Fibroblast of skin of abdomen (primary cell): ENCODE results near the gene RNF130.

Experiments used
- DNase-seq: peaks from one replicate; pipeline ENCODE4 v3.0.0-alpha.2; 2013

Gene RNF130

DNA sequence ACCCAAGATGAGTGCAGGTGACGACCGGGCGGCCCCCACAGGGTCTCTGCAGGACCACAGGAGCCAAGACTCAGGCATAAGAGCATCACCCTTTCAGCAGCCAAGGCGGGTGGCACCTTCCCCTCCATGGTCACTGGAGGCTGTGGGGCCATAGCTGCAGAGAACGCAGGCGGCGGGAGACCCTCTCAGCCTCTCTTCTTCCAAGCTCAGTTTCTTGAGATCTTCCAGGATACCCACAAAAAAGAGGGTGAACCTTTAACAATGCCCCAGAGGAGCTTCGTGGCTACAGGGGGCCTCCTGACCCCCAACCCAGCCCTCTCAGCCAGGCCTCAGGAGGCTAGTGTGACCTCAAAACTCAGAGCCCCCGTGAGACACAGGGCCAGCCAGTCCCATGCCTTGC is 158.1 kb downstream of the RNF130 start:
- DNase-seq: no peak

DNA sequence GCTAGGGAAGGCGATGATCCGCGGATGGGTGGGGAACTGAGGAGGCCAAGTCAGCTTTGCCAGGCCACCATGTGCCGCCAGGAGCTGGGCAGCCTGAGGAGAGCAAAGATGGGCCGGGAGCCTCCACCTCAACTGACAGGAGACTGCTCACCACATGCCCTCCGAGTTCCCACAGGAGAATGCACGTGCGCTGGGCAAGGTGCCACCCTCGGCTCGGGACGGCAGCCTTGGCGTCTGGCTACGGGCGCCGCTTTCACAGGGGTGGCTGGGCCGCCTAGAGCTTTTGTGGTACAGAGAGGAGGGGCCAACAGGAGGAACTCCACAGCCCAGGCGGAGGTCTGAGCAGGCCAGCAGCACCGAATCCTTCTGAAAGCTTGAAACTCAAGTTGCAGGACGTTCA is 158.6 kb downstream of the RNF130 start:
- DNase-seq: no peak

DNA sequence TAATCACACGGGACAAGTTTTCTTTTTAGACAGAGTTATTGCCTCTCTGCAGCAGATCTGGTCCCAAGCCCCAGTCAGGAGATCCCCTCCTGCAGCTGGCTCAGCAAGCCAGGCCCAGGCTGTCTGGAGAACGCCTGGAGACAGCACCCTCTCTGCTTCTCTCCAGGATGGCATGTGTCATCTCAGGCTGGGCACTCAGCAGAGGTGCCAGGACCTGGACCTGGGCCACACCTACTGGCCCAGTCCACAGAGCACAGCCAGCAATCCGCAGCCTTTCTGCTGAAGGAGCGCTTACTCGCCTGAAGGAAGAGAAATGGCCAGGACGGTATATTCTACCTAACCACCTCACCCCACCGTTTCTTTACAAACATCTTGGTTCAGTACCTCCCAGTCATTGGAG is 159.2 kb downstream of the RNF130 start:
- DNase-seq: no peak

DNA sequence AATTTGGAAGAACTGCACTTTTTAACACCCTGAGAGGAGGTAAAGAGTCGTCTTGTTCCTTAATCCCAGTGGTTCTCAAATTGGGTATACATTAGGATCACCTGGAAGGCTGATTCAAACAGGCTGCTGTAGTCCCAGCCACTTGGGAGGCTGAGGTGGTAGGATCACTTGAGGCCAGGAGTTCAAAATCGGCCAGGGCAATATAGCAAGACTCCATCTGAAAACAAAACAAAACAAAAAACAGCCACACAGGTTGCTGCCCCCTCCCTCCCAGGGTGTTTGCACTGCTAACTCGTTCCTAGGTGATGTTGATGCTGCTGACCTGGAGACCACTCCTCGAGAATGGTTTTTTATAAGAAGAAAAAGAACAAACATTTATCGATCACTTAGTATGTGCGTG is 162.3 kb downstream of the RNF130 start:
- no peak for DNase-seq

DNA sequence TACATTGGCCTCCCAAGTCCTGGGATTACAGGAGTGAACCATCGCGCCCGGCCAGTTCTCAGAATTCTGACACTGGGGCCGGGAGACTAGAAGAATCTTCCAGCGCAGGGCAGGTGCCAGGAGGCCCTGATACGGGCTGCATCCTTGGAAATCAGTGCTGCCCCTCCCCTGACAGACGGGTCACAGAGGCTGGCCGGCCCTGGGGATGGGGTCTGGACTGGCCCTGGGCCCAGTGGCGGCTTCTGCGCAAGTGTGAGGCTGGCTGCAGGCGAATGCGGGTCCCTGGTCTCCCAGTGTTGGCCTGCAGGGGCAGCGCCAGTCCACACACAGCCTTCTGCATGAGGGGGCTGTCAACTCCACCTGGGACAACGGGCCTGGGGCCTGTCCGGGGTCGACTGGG is 163.0 kb downstream of the RNF130 start:
- DNase-seq: no peak

DNA sequence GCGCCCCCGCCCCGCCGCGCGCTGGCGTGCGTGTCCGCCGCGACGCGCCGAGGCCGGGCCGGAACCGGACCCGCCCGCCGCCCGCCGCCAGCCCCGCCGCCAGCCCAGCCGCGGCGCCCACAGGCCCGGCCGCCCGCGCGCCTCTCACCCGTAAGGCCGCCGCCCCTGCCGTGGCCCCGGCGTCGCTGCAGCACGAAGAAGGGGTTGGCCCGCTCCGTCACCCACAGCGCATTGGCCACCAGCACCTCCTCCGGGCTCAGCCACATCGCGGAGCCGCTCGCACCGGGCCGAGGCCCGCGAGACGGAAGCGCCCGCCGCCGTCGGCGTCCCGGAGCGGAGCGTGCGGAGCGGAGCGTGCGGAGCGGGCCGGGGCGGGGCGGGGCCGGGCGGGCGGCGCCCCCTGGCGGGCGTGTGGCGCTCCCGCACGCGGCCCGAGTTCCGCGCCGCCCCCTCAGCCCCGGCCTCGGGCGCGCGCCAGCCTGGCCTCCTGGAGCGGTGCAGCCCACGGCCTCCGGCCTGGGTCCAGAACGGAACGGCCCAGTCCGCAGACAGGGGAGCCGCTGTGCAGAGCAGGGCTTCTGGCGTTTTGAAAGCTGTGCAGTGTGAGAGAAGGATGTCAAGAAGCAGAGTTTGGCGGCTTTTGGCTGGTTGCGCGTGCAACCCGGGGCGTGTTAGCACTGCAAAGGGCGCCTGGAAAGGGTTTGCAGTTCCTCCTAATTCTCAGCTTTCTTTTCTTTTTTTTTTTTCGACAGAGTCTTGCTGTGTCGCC is 163.8 kb downstream of the RNF130 start, which contains the start of gene TBC1D9B:
Gene TBC1D9B, minus strand, starts transcription at position 342 of the 769 bp plus-strand sequence. Its CDS starts 76 bp downstream, at position 266.
- DNase-seq: peak; percentile 73

DNA sequence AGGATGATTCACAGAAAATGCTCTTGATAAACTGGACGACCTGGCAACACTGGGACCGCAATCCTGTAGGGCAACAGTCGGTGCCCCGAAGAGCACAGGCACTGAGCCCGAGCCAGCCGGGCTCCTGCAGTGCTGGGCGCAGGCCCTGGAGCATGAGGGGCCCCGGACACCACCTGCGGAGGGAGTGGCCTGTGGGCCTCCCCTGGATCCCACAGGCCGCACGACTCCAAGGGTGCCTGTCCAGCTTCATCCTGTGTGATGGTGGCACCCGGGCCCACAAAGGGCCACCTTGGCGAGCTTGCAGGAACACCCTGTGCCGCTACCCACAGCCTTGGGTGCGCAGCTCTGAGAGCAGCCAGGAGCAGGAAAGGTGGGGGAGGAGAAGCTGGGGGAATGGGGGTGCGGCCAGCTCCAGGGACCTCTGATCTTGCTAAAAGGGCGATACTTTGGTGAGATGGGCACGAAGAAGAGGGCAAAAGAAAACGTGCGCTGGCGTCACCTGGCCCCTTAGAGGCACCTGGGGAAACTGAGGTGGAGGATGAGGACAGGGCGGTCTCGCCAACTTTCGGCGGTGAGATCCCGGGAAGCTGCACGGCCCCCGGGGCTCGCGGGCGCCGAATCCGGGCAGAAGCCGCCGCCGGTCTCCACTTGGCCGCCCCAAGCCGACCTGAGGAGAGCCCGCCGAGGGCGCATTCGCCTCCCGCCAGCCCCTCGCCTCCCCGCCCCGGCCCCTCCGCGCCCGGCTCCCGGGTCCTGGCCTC is 164.6 kb downstream of the RNF130 start:
- no peak for DNase-seq

DNA sequence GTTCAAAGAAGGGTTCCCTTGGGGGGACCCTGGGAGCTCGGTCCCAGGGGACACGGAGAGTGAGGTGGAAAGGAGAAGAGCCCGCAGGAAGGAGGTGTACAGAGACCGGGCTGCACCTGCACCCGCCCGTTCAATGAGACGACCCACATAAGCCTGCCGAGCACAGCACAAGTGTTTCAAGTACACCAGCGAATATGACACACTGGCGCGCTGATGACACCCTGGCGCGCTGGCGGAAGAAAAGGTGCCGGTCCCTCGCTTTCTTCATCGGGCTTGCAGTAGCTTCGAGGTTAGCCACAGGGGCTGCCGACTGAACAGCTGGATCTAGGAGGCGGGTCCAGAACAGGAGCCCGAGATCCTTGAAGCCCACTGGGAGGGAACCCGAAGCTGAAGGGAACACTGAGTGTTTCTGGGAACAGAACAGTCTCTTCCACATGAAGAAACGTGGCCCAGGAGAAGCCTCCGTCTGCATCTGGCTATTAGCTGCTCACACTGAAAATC is 165.2 kb downstream of the RNF130 start:
- no peak for DNase-seq

DNA sequence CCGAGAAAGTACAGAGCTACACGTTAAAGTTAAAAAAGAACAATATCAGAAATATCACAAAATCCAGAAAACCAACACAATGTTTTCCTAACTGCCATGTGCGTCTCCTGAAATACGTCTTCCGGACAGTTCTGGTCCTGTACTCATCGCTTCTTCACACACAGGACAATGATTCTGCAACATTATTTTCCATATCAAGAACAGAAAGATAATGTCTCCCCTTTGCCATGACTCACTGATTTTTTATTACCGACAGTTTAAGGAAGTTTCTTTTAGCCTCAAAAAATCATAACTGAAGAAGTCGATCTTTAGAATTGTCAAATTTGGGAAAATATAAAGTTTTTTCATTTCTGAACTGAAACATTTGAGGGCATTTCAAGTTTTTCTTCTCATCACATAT is 166.4 kb downstream of the RNF130 start:
- no peak for DNase-seq
